GM23338 (cell line): ENCODE results near the gene KCNMA1. TPM values are rescaled to one million over a fixed set of nuclear protein-coding genes. Genes with fewer than 3 reads are reported as not detected.

ENCODE experiments used
- ATAC-seq: fragments of 200-7000 bp; cut with Tn5 transposase; 3 replicates; pipeline ENCODE4 v1.9.1; 2020
- DNase-seq: peaks from one replicate; pipeline ENCODE4 v3.0.0-alpha.2; 2015; ENCODE audit warnings: low spot score
- H2AFZ ChIP-seq: fragments of 200-600 bp; sonication (generic); 2 replicates; pipeline ENCODE4 v1.8.0; 2016; ENCODE audit warnings: antibody characterized with exemption, mild to moderate bottlenecking, moderate library complexity
- H3F3A ChIP-seq: fragments of 200-600 bp; sonication (generic); replicated peaks from 2 replicates; pipeline ENCODE4 v1.8.0; 2017; ENCODE audit warnings: antibody characterized with exemption, mixed run types, low read depth
- H3K27ac ChIP-seq: fragments of 200-600 bp; sonication (generic); 2 replicates; pipeline ENCODE4 v1.6.1; 2016; ENCODE audit warnings: low read depth
- H3K27me3 ChIP-seq: fragments of 200-600 bp; sonication (generic); 2 replicates; pipeline ENCODE4 v1.8.0; 2016; ENCODE audit warnings: mild to moderate bottlenecking, mixed run types, moderate library complexity; ENCODE audit not compliant: insufficient read depth
- H3K36me3 ChIP-seq: fragments of 200-600 bp; sonication (generic); 2 replicates; pipeline ENCODE4 v1.8.0; 2016; ENCODE audit warnings: mild to moderate bottlenecking; ENCODE audit not compliant: insufficient read depth
- H3K4me1 ChIP-seq: fragments of 200-600 bp; sonication (generic); 2 replicates; pipeline ENCODE4 v1.8.0; 2016; ENCODE audit warnings: mild to moderate bottlenecking, moderate library complexity; ENCODE audit not compliant: insufficient read depth
- H3K4me2 ChIP-seq: fragments of 200-600 bp; sonication (generic); 2 replicates; pipeline ENCODE4 v1.7.1; 2017; ENCODE audit warnings: mixed run types
- H3K4me3 ChIP-seq: fragments of 200-600 bp; sonication (generic); 2 replicates; pipeline ENCODE4 v1.6.1; 2016; ENCODE audit warnings: mixed run types
- H3K79me2 ChIP-seq: fragments of 200-600 bp; sonication (generic); replicated peaks from 2 replicates; pipeline ENCODE4 v1.8.0; 2017; ENCODE audit warnings: mild to moderate bottlenecking; ENCODE audit not compliant: insufficient read depth
- H3K9me2 ChIP-seq: fragments of 200-600 bp; sonication (generic); 2 replicates; pipeline ENCODE4 v1.8.0; 2017; ENCODE audit not compliant: insufficient read depth
- H4K20me1 ChIP-seq: fragments of 200-600 bp; sonication (generic); replicated peaks from 2 replicates; pipeline ENCODE4 v1.8.0; 2017; ENCODE audit warnings: mild to moderate bottlenecking; ENCODE audit not compliant: insufficient read depth
- H3K27ac Mint-ChIP-seq: 2 replicates; pipeline ENCODE4 v1.8.0; 2020; ENCODE audit warnings: inconsistent platforms, mild to moderate bottlenecking, moderate library complexity, mixed read lengths
- H3K27me3 Mint-ChIP-seq: 3 replicates; pipeline ENCODE4 v1.8.0; 2022; ENCODE audit warnings: low read depth, mild to moderate bottlenecking, moderate library complexity, mixed read lengths, inconsistent platforms; ENCODE audit not compliant: insufficient read depth, poor library complexity
- H3K36me3 Mint-ChIP-seq: 3 replicates; pipeline ENCODE4 v1.8.0; 2021; ENCODE audit warnings: low read depth, mild to moderate bottlenecking, inconsistent platforms, moderate library complexity, mixed read lengths
- H3K4me1 Mint-ChIP-seq: 3 replicates; pipeline ENCODE4 v1.8.0; 2020; ENCODE audit warnings: mild to moderate bottlenecking, inconsistent platforms, mixed read lengths
- H3K4me3 Mint-ChIP-seq: 3 replicates; pipeline ENCODE4 v1.8.0; 2021; ENCODE audit warnings: moderate library complexity, mild to moderate bottlenecking, inconsistent platforms, mixed read lengths
- H3K9me3 Mint-ChIP-seq: 3 replicates; pipeline ENCODE4 v1.8.0; 2020; ENCODE audit warnings: moderate library complexity, mild to moderate bottlenecking, inconsistent platforms, mixed read lengths
- CTCF ChIP-seq, 2 experiments: fragments of 200-600 bp in 1 of 2; sonication (generic) in 1 of 2; conservative IDR thresholded peaks; 2 replicates each; pipeline versions ENCODE4 v1.5.1 to v1.6.1; 2016 to 2017; ENCODE audit warnings: antibody characterized with exemption in 2 of 2, low read depth in 2 of 2, mild to moderate bottlenecking in 2 of 2, moderate library complexity in 1 of 2
- POLR2AphosphoS5 ChIP-seq: IDR thresholded peaks from 2 replicates; pipeline ENCODE4 v1.6.1; 2016; ENCODE audit warnings: antibody characterized with exemption, low read depth
- STAT1 ChIP-seq: IDR thresholded peaks from one replicate; pipeline ENCODE4 v1.6.1; 2016; ENCODE audit warnings: antibody characterized with exemption; ENCODE audit not compliant: unreplicated experiment
- ZNF462 ChIP-seq: fragments of 250-450 bp; sonication (Bioruptor Pico); IDR thresholded peaks from 2 replicates; pipeline ENCODE4 v1.5.0; 2020; ENCODE audit warnings: mild to moderate bottlenecking, moderate library complexity
- polyA plus RNA-seq: library from polyadenylated mRNA; unstranded; fragments of >200 nt; fragmentation: Nextera tagmentation; extraction: Ambion mirVana; gene quantifications from 2 replicates; pipeline ENCODE4 v1.2.1, GENCODE V29; 2016
- total RNA-seq: library from RNA; depleted of rRNA; stranded (reverse); fragments of >200 nt; shearing (Covaris generic); gene quantifications from 2 replicates; pipeline ENCODE4 v1.2.3, GENCODE V29; 2014

Gene KCNMA1
- total and polyA plus RNA-seq, 2 experiments from 2014 or later = 8.2 to 9.0 TPM

- TF ChIP-seq ZNF462 (CRISPR knock-in tag) = no peak
- TF ChIP-seq CTCF (conservative IDR thresholded peaks at IDR 0.05; ENCODE audit: low read depth in 2 of 2) = no peak
- no peak for TF ChIP-seq STAT1
- TF ChIP-seq POLR2AphosphoS5 = no peak
These were observed 32.7 kb downstream of the KCNMA1 start (continued) for GRCh38 chr10:77604941-77605351.

DNA sequence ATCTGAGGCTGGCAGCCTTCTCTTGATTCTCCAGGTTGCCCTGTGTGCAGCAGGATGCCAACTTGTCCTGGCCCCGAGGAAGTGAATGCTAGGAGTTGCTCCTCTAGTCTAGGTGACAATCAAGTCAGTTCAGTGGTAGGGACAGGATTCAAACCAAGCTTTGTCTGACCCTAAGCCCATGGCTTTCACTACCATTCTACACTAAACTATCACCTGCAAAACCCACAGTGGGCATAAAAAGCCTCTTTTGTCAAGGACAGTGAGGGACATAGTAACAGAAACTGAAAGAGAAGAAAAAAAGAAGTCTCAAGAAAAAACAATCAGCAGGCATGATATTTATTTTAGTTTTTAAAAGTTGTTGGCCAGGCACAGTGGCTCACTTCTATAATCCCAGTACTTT is 33.5 kb downstream of the KCNMA1 start:
- no peak for ATAC-seq
- DNase-seq = no peak
- Histone ChIP-seq H4K20me1 (no peaks in the 10 kb centered on the region; the same call in 1 of the 2 replicates), H3F3A (no peaks in the 10 kb centered on the region), H3K36me3 (no peaks in the 10 kb centered on the region), H3K27ac (no peak overlapping the region), H3K9me2 (peaks cover 4% of the 10 kb centered on the region; the same call in 1 of the 2 replicates), H2AFZ (no peak overlapping the region), H3K27me3 (no peaks in the 10 kb centered on the region), H3K79me2 (no peaks in the 10 kb centered on the region), H3K4me2 (no peak overlapping the region), H3K4me1 (peaks cover 8% of the 10 kb centered on the region; the same call in 1 of the 2 replicates), H3K4me3 (no peak overlapping the region)
- Mint-ChIP-seq H3K36me3 (no peaks in the 10 kb centered on the region), H3K4me1 (peaks cover 14% of the 10 kb centered on the region), H3K27me3 (peaks cover 6% of the 10 kb centered on the region), H3K4me3 (no peak overlapping the region), H3K9me3 (no peaks in the 10 kb centered on the region), H3K27ac (no peak overlapping the region)
- TF ChIP-seq ZNF462 (CRISPR knock-in tag) = no peak
